ENCODE measurements around the gene OR2B3.

- TF ChIP-seq CTCF (IDR thresholded peaks at IDR 0.05) (no peak), POLR2A (IDR thresholded peaks at IDR 0.05) (no peak), POLR2AphosphoS5 (IDR thresholded peaks at IDR 0.05) (no peak), EP300 (IDR thresholded peaks at IDR 0.05) (no peak)
Measured at GRCh38 chr6:29099190-29099589, 12.1 kb upstream of the OR2B3 start, which contains the start of gene OR2J1.

Data from suprapubic skin (tissue), 4 donors.